Type B pancreatic cell (in vitro differentiated cells): ENCODE results near the gene TP73. TPM values are rescaled to one million over a fixed set of nuclear protein-coding genes. Genes with fewer than 3 reads are reported as not detected.

Experiments used
- DNase-seq: peaks from one replicate; pipeline ENCODE4 v3.0.0; 2021; ENCODE audit warnings: mixed read lengths; ENCODE audit not compliant: unreplicated experiment; ENCODE audit errors: extremely low spot score
- H3K27ac Mint-ChIP-seq: 2 replicates; pipeline ENCODE4 v1.8.0; 2021; ENCODE audit warnings: mild to moderate bottlenecking, mixed read lengths
- H3K27me3 Mint-ChIP-seq: 2 replicates; pipeline ENCODE4 v1.8.0; 2021; ENCODE audit warnings: mixed read lengths
- H3K36me3 Mint-ChIP-seq: 2 replicates; pipeline ENCODE4 v1.8.0; 2021; ENCODE audit warnings: mixed read lengths
- H3K4me1 Mint-ChIP-seq: one replicate; pipeline ENCODE4 v1.8.0; 2021; ENCODE audit warnings: mixed read lengths; ENCODE audit not compliant: unreplicated experiment
- H3K4me3 Mint-ChIP-seq: 2 replicates; pipeline ENCODE4 v1.8.0; 2021; ENCODE audit warnings: mild to moderate bottlenecking, mixed read lengths
- H3K9me3 Mint-ChIP-seq: 2 replicates; pipeline ENCODE4 v1.8.0; 2021; ENCODE audit warnings: mixed read lengths
- total RNA-seq: library from RNA; stranded (reverse); gene quantifications from 2 replicates; pipeline ENCODE4 v1.2.1, GENCODE V29; 2021; ENCODE audit warnings: low replicate concordance
- TF ChIP-seq, protein P1 (sequence below): fragments of 200-600 bp; sonication (generic); conservative IDR thresholded peaks from 2 replicates; pipeline ENCODE4 v1.5.0; 2021; ENCODE audit warnings: antibody characterized with exemption, mild to moderate bottlenecking

Gene TP73
- total RNA-seq, 1 donor from 2014 or later, result 1.6 TPM

DNA sequence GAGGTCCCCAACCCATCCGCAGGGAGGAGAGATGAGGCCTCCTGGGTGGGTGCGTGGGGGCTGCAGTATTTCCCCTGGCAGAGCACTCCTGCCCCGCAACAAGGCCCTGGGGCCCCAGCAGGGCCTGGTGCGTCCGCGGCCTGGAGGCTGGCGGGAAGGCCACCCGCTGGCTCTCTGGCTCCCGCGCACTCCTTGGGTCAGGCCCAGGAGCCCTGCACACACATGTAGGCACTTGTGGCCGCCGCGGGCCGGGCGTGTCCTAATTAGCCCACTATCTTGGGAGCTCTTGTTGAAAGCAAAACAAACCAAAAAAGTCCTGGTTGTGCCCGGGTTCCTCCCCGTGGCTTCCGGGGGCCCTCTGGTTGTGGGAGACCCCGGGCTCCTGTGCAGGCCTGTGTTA, 50.2 kb downstream of the TP73 start:
- no peaks in the 10 kb centered on the region for H3K36me3 Mint-ChIP-seq
- no peak overlapping the region for H3K4me3 Mint-ChIP-seq
- no peak for DNase-seq
- peaks cover 19% of the 10 kb centered on the region for H3K27me3 Mint-ChIP-seq
- peaks cover 5% of the 10 kb centered on the region for H3K4me1 Mint-ChIP-seq
- no peak overlapping the region for H3K27ac Mint-ChIP-seq
- TF ChIP-seq, protein P1, sequence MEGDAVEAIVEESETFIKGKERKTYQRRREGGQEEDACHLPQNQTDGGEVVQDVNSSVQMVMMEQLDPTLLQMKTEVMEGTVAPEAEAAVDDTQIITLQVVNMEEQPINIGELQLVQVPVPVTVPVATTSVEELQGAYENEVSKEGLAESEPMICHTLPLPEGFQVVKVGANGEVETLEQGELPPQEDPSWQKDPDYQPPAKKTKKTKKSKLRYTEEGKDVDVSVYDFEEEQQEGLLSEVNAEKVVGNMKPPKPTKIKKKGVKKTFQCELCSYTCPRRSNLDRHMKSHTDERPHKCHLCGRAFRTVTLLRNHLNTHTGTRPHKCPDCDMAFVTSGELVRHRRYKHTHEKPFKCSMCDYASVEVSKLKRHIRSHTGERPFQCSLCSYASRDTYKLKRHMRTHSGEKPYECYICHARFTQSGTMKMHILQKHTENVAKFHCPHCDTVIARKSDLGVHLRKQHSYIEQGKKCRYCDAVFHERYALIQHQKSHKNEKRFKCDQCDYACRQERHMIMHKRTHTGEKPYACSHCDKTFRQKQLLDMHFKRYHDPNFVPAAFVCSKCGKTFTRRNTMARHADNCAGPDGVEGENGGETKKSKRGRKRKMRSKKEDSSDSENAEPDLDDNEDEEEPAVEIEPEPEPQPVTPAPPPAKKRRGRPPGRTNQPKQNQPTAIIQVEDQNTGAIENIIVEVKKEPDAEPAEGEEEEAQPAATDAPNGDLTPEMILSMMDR, result no peak
- H3K9me3 Mint-ChIP-seq, result no peaks in the 10 kb centered on the region

DNA sequence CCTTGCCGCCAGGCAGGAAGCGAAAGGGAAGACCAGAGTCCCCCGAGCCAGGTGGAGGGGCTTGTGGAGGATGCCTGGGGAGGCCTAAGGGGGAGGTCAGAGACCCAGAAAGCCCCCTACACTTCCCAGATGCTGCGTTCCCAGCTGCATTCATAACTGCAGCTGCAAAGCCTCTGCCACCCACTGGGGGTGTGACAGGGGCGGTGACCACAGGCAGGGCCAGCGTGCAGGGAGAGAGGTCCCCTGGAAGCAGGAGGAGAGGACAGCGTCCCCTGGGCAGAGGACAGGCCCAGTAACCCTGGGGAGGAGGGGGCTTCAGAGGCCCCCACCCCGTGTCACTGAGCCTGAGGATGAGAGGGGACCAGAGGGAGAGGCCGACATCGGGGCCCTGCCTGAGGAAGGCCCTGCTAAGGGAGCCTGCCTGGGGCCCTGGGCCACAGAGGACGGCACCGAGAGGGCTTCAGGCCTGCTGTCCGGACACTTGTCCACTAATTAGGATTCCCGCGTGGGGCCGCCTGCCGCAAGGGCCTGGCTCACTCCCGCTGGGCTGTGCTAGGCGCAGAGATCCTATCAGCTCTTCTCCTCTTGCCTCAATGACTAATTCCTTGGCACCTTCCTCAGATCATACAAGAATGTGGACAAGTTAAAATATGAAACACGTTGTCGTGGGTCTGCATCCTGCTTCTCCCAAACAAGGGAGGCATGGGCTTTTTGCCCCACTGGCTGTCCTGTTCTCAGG, 50.8 kb downstream of the TP73 start:
- Mint-ChIP-seq H3K4me3 (no peak overlapping the region), H3K27ac (no peak overlapping the region), H3K4me1 (no peaks in the 10 kb centered on the region), H3K9me3 (no peaks in the 10 kb centered on the region), H3K27me3 (peaks cover 19% of the 10 kb centered on the region), H3K36me3 (no peaks in the 10 kb centered on the region)
- no peak for DNase-seq
- TF ChIP-seq, protein P1, result peak; percentile 49

DNA sequence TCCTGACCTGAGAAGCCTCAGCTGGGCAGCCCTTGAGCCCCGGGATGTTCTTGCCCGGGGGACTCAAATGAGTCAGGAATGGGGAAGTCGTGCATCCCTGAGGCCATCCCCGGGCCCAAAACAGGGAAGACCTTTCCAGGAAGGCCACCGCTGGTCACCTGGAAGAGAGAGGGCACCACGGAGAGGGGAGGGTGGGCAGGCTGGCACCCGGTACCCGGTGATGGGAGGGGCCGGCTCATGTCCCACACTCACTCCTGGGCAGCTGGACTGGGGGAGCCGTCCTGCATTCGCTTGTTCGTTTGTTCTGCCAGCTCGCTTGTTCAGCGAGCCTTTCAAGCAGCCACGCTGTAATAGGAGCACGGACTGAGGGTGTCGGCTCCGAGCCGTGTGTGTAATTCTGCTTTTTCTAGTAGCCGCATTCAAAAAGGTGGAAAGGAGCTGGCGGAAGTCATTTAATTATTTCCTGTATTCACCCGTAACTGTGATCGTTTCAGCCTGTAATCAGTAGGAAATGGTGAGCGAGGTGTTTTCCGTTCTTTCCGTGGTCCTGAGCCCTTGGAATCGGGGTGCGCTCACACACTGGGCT, 51.6 kb downstream of the TP73 start:
- H3K27ac Mint-ChIP-seq, result no peak overlapping the region
- TF ChIP-seq, protein P1, result no peak

DNA sequence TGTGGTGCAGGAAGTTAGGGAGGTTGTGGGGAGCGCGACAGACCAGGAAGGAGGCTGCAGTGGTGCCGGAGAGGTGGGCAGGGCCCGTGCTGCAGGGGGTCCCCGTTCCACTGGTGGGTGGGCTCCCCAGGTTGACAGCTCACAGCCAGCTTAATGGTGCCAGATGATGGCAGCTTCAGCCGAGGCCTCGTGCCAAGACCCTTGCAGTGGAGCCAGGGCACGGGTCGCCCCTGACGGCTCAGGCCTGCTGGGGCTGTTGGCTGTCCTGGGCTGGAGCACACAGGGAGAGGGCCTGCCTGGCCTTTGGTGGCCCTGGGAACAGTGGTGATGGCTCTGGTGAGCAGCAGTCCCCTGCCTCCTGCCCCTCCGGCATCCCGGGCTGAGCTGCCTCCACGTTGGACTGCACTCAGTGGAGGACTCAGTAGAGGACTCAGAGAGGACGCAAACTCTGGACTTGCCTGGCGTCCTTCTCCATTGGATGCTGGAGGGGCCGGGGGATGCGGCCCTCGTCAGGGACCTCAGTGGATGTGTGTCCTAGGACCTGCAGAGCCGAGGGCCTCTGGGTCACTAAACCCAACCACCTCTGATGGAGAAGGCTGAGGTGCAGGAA, 53.1 kb downstream of the TP73 start:
- Mint-ChIP-seq H3K36me3 (no peaks in the 10 kb centered on the region), H3K9me3 (no peaks in the 10 kb centered on the region), H3K27me3 (peaks cover 18% of the 10 kb centered on the region), H3K4me1 (peaks cover under 1% of the 10 kb centered on the region), H3K4me3 (no peak overlapping the region), H3K27ac (no peak overlapping the region)
- TF ChIP-seq, protein P1, result no peak
- DNase-seq, result no peak

More for the DNA sequence above, 51.6 kb downstream of the TP73 start:
- Mint-ChIP-seq H3K36me3 (no peaks in the 10 kb centered on the region), H3K9me3 (no peaks in the 10 kb centered on the region), H3K4me1 (no peaks in the 10 kb centered on the region), H3K27me3 (peaks cover 20% of the 10 kb centered on the region), H3K4me3 (no peak overlapping the region)
- DNase-seq, result no peak

DNA sequence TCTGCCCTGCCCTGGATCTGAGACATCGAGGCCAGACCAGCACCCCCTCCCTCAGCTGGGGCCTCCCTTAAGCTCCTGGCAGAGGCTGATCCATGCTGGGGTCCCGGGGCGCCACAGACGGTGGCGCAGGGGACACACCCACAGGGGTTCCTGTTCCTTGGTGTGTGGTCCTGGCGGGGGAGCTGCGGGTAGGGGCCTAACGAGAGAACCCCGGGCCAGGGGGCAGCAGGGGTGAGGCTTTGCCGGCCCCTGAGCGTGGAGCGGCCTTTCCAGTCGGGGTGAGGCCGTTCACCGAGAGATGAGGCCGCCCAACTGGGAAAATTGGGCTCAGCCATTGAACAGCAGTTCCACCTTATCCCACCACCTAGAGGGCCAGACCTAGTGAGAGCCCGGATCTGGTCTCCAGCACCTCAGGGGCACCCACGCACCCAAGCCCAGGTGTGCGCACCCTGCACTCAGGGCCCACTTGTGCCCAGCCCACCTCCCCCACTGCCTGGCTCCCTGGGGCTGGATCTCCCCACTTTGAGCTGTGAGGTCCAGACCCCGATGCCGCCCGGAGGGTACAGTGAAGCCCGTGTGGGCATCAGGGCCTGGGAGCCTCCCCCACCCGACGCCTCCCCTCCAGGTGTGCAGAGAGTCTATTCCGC, 54.5 kb downstream of the TP73 start:
- no peaks in the 10 kb centered on the region for H3K36me3 Mint-ChIP-seq
- peaks cover 5% of the 10 kb centered on the region for H3K4me1 Mint-ChIP-seq
- H3K4me3 Mint-ChIP-seq, result no peak overlapping the region
- H3K9me3 Mint-ChIP-seq, result no peaks in the 10 kb centered on the region
- TF ChIP-seq, protein P1, result no peak
- peaks cover 24% of the 10 kb centered on the region for H3K27me3 Mint-ChIP-seq
- no peak overlapping the region for H3K27ac Mint-ChIP-seq
- DNase-seq, result no peak
